Keratinocyte (primary cell): ENCODE measurements around the gene MAP3K9. TPM values are rescaled to one million over a fixed set of nuclear protein-coding genes. Genes with fewer than 3 reads are reported as not detected.

Experiments
- DNase-seq: peaks from one replicate; pipeline ENCODE4 v3.0.0-alpha.2; 2011; ENCODE audit warnings: low read depth, missing footprints, low spot score
- FAIRE-seq: peaks from 2 replicates; lab custom pipeline; 2011; peaks lifted over from hg19 to GRCh38; lab: Jason Lieb, UNC
- H2AFZ ChIP-seq: 2 replicates; pipeline ENCODE4 v1.6.0; 2012; ENCODE audit warnings: low read length, control low read depth, inconsistent platforms; ENCODE audit not compliant: control insufficient read depth
- H3K27ac ChIP-seq: 2 replicates; pipeline ENCODE4 v1.5.1; 2011; ENCODE audit warnings: low read length; ENCODE audit not compliant: control insufficient read depth, insufficient read depth
- H3K27me3 ChIP-seq: 3 replicates; pipeline ENCODE4 v1.6.0; 2011; ENCODE audit warnings: low read length; ENCODE audit not compliant: control insufficient read depth, insufficient read depth; ENCODE audit errors: extremely low read depth
- H3K36me3 ChIP-seq, 2 experiments: 2 replicates in 1 of 2; 3 replicates in 1 of 2; pipeline ENCODE4 v1.5.1; 2011; ENCODE audit warnings: low read length in 2 of 2, mild to moderate bottlenecking in 1 of 2; ENCODE audit not compliant: control insufficient read depth in 2 of 2, insufficient read depth in 2 of 2; ENCODE audit errors: extremely low read depth in 1 of 2
- H3K4me1 ChIP-seq: 3 replicates; pipeline ENCODE4 v1.5.1; 2011; ENCODE audit warnings: low read length; ENCODE audit not compliant: control insufficient read depth, insufficient read depth; ENCODE audit errors: extremely low read depth
- H3K4me2 ChIP-seq: 3 replicates; pipeline ENCODE4 v1.6.0; 2011; ENCODE audit warnings: low read depth, low read length; ENCODE audit not compliant: control insufficient read depth, insufficient read depth; ENCODE audit errors: extremely low read depth
- H3K4me3 ChIP-seq, 3 experiments: fragments of 200-600 bp in 1 of 3; sonication (generic) in 1 of 3; 2 replicates in 2 of 3; 3 replicates in 1 of 3; pipeline ENCODE4 v1.5.1; 2011 to 2016; ENCODE audit warnings: low read length in 3 of 3, mild to moderate bottlenecking in 3 of 3, control low read depth in 2 of 3, inconsistent platforms in 1 of 3, low read depth in 1 of 3, mixed read lengths in 1 of 3, mixed run types in 1 of 3, moderate library complexity in 1 of 3; ENCODE audit not compliant: control insufficient read depth in 2 of 3, insufficient read depth in 2 of 3; ENCODE audit errors: extremely low read depth in 1 of 3
- H3K79me2 ChIP-seq: 2 replicates; pipeline ENCODE4 v1.6.0; 2012; ENCODE audit warnings: low read length; ENCODE audit not compliant: control insufficient read depth, insufficient read depth
- H3K9ac ChIP-seq: 3 replicates; pipeline ENCODE4 v1.6.0; 2011; ENCODE audit warnings: low read length; ENCODE audit not compliant: control insufficient read depth, insufficient read depth; ENCODE audit errors: extremely low read depth
- H3K9me1 ChIP-seq: 3 replicates; pipeline ENCODE4 v1.6.0; 2011; ENCODE audit warnings: low read length; ENCODE audit not compliant: control insufficient read depth, insufficient read depth; ENCODE audit errors: extremely low read depth
- H3K9me3 ChIP-seq: 2 replicates; pipeline ENCODE4 v1.5.1; 2012; ENCODE audit warnings: low read depth, low read length; ENCODE audit not compliant: control insufficient read depth
- H4K20me1 ChIP-seq: 3 replicates; pipeline ENCODE4 v1.6.0; 2011; ENCODE audit warnings: low read length; ENCODE audit not compliant: control insufficient read depth, insufficient read depth; ENCODE audit errors: extremely low read depth
- CTCF ChIP-seq, 3 experiments: IDR thresholded peaks in 1 of 3; conservative IDR thresholded peaks in 1 of 3; optimal IDR thresholded peaks in 1 of 3; 2 replicates in 2 of 3; 3 replicates in 1 of 3; pipeline versions ENCODE3 to v1.5.1; 2011; ENCODE audit warnings: low read length in 3 of 3, mild to moderate bottlenecking in 3 of 3, moderate library complexity in 2 of 3, control low read depth in 1 of 3, inconsistent platforms in 1 of 3; ENCODE audit not compliant: insufficient read depth in 2 of 3; ENCODE audit errors: extremely low read depth in 1 of 3
- EZH2 ChIP-seq: IDR thresholded peaks from one replicate; pipeline ENCODE4 v1.6.1; 2012; ENCODE audit warnings: inconsistent platforms, mild to moderate bottlenecking, low read length, moderate library complexity
- dilution Hi-C: fragments of 300-500 bp; cut with MboI; formaldehyde crosslinking; loops from one replicate; pipeline ENCODE4 v1.7.0; 2020; ENCODE audit warnings: low sequenced_read_pairs; ENCODE audit not compliant: extremely low pct_ligation_motif_present
- polyA plus RNA-seq, 5 experiments: library from polyadenylated mRNA; depleted of rRNA in 3 of 5; stranded (reverse) in 3 of 5; stranded (forward) in 1 of 5; unstranded in 1 of 5; fragments of >200 nt; gene quantifications; 1 replicate in 1 of 5; 2 replicates in 3 of 5; 3 replicates in 1 of 5; pipeline versions ENCODE4 v1.2.1 to v1.2.3, GENCODE V29; 2011 to 2012; ENCODE audit warnings: missing spikeins in 2 of 5, low read depth in 1 of 5, low replicate concordance in 1 of 5

MAP3K9 gene
- polyA plus RNA-seq, 1 donor (not counting 4 experiments of a cell fraction or from before 2014, with no cell fraction given) = 7.2 TPM

DNA sequence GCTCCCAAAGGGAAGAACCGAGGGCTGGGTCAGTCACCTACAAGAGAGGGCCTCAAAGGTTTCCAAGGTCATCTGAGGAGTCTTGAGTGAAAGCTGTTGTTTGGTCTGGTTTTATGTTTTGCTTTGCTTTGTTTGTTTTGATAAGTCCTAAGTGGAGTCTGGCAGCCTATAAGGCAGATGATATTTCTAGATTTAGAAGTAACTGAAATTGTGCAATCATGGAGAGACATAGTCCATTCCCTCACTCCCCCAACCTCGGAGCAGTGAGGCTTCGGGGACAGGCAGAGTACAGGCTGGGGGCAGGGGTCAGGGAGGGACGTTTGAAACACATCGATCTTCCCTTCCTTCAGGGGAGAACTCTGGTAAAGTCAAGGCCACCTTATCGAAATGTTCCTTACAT, 125.3 kb downstream of the MAP3K9 start:
- no peaks in the 10 kb centered on the region for H3K9me3 ChIP-seq
- no peak overlapping the region for H2AFZ ChIP-seq
- no peak overlapping the region for H3K4me2 ChIP-seq
- H3K79me2 ChIP-seq = no peaks in the 10 kb centered on the region
- TF ChIP-seq EZH2 (no peak), CTCF (optimal IDR thresholded peaks at IDR 0.05 in 1 of 3, IDR thresholded peaks at IDR 0.05 in 1 of 3, conservative IDR thresholded peaks at IDR 0.05 in 1 of 3; ENCODE audit: extremely low read depth in 1 of 3, insufficient read depth in 2 of 3, low read length in 3 of 3) (no peak)
- H4K20me1 ChIP-seq = no peaks in the 10 kb centered on the region
- H3K9ac ChIP-seq = no peak overlapping the region
- no peaks in the 10 kb centered on the region for H3K27me3 ChIP-seq
- FAIRE-seq (no peak), DNase-seq (no peak)
- peaks cover 15% of the 10 kb centered on the region for H3K4me1 ChIP-seq
- no peak overlapping the region for H3K4me3 ChIP-seq
- no peak overlapping the region for H3K27ac ChIP-seq
- dilution Hi-C loops = no loop called here
- H3K36me3 ChIP-seq = no peaks in the 10 kb centered on the region
- H3K9me1 ChIP-seq = no peaks in the 10 kb centered on the region

- Histone ChIP-seq H3K27ac (no peak overlapping the region), H3K9ac (no peak overlapping the region), H4K20me1 (no peaks in the 10 kb centered on the region), H3K4me1 (peaks cover 10% of the 10 kb centered on the region), H2AFZ (no peak overlapping the region), H3K4me3 (no peak overlapping the region), H3K27me3 (no peaks in the 10 kb centered on the region), H3K79me2 (no peaks in the 10 kb centered on the region), H3K9me3 (no peaks in the 10 kb centered on the region), H3K36me3 (no peaks in the 10 kb centered on the region), H3K9me1 (no peaks in the 10 kb centered on the region), H3K4me2 (no peak overlapping the region)
- dilution Hi-C loops = no loop called here
- no peak for DNase-seq
- no peak for FAIRE-seq
- no peak for TF ChIP-seq CTCF (optimal IDR thresholded peaks at IDR 0.05 in 1 of 3, IDR thresholded peaks at IDR 0.05 in 1 of 3, conservative IDR thresholded peaks at IDR 0.05 in 1 of 3; ENCODE audit: extremely low read depth in 1 of 3, insufficient read depth in 2 of 3, low read length in 3 of 3)
- no peak for TF ChIP-seq EZH2
Observed at GRCh38 chr14:70680748-70681147, 128.6 kb downstream of the MAP3K9 start.
